HL-60 (cell line): ENCODE results near the gene KCND2.

Source experiments
- DNase-seq, 2 experiments: peaks; one replicate each; pipeline ENCODE4 v3.0.0-alpha.2; 2010 to 2020; ENCODE audit warnings: low read depth in 1 of 2, low spot score in 1 of 2
- H3K27ac ChIP-seq: fragments of 250-450 bp; sonication (Bioruptor Pico); replicated peaks from 2 replicates; pipeline ENCODE4 v1.5.1; 2020; ENCODE audit warnings: mild to moderate bottlenecking, moderate library complexity
- H3K27me3 ChIP-seq: fragments of 250-450 bp; sonication (Bioruptor Pico); 2 replicates; pipeline ENCODE4 v1.5.1; 2021; ENCODE audit warnings: mild to moderate bottlenecking, moderate library complexity; ENCODE audit not compliant: insufficient read depth, poor library complexity, severe bottlenecking
- H3K4me3 ChIP-seq: replicated peaks from 2 replicates; pipeline ENCODE4 v1.5.1; 2011; ENCODE audit warnings: mild to moderate bottlenecking, control low read depth, low read length; ENCODE audit not compliant: insufficient read depth
- CTCF ChIP-seq: IDR thresholded peaks from one replicate; pipeline ENCODE4 v1.5.1; 2011; ENCODE audit warnings: low read length, control low read depth, inconsistent platforms; ENCODE audit not compliant: insufficient read depth
- GABPA ChIP-seq: IDR thresholded peaks from 2 replicates; pipeline ENCODE4 v1.6.1; 2012; ENCODE audit warnings: low read depth
- POLR2AphosphoS5 ChIP-seq: IDR thresholded peaks from 2 replicates; pipeline ENCODE4 v1.6.1; 2012; ENCODE audit warnings: low read depth
- REST ChIP-seq: IDR thresholded peaks from 2 replicates; pipeline ENCODE4 v1.6.1; 2012; ENCODE audit warnings: low read depth; ENCODE audit not compliant: insufficient replicate concordance
- SPI1 ChIP-seq: IDR thresholded peaks from 2 replicates; pipeline ENCODE4 v1.6.1; 2012; ENCODE audit warnings: low read depth, mild to moderate bottlenecking, borderline replicate concordance

The KCND2 gene

GRCh38 chr7:120467676-120468075, 194.7 kb downstream of the KCND2 start:
- no peak for DNase-seq
- no peak overlapping the region for H3K4me3 ChIP-seq
- no peak overlapping the region for H3K27ac ChIP-seq
- TF ChIP-seq SPI1, result no peak
- no peak for TF ChIP-seq GABPA
- TF ChIP-seq POLR2AphosphoS5, result no peak
- TF ChIP-seq REST, result no peak
- no peak for TF ChIP-seq CTCF
- no peaks in the 10 kb centered on the region for H3K27me3 ChIP-seq

- no peak for TF ChIP-seq REST
- TF ChIP-seq CTCF, result no peak
- no peak for DNase-seq
- no peaks in the 10 kb centered on the region for H3K27me3 ChIP-seq
Observed at GRCh38 chr7:120468611-120469010, 195.6 kb downstream of the KCND2 start.

GRCh38 chr7:120472892-120473291, 199.9 kb downstream of the KCND2 start:
- TF ChIP-seq REST (no peak), GABPA (no peak), POLR2AphosphoS5 (no peak), SPI1 (no peak), CTCF (no peak)
- H3K4me3 ChIP-seq, result no peak overlapping the region
- H3K27ac ChIP-seq, result no peak overlapping the region
- DNase-seq, result no peak
- no peaks in the 10 kb centered on the region for H3K27me3 ChIP-seq

More at GRCh38 chr7:120468611-120469010, 195.6 kb downstream of the KCND2 start:
- Histone ChIP-seq H3K4me3 (no peak overlapping the region), H3K27ac (no peak overlapping the region)
